Gastroesophageal sphincter (tissue), 3 donors: ENCODE data around the gene IFIH1.

Experiments used
- CTCF ChIP-seq, 4 experiments: fragments of 200-600 bp in 2 of 4; fragments of 450-650 bp in 2 of 4; sonication (generic) in 1 of 4; IDR thresholded peaks; one replicate each; pipeline ENCODE4 v1.5.1; 2017 to 2019; ENCODE audit warnings: antibody characterized with exemption in 4 of 4, mild to moderate bottlenecking in 2 of 4, moderate library complexity in 2 of 4
- POLR2A ChIP-seq, 2 donors: fragments of 450-650 bp; IDR thresholded peaks; one replicate each; pipeline ENCODE4 v1.6.1; 2017; ENCODE audit warnings: antibody characterized with exemption in 2 of 2, mild to moderate bottlenecking in 2 of 2, moderate library complexity in 1 of 2

DNA sequence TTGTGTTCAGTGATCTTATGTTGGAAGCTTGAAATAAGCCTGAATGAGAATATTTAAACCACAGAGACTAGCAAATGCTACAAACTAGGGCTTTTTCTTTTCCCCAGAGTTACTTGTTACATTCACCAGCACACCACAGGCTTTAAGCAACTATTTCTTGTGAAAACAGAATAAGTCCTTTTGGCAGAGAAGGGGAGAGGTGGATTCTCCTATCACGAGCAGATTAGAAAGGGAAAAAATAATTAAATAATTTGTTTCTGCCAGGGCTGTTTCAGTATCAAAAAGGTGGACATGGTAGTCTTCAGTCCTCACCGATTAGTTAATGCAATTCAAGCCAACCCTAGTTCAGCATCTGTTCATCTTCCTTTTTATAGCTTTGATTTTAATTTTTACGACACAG, 12.6 kb downstream of the IFIH1 start:
- TF ChIP-seq CTCF (IDR thresholded peaks at IDR 0.05) (no peak), POLR2A (IDR thresholded peaks at IDR 0.05) (no peak)
